Measurements from ENCODE around the gene QSOX2.
A peak's percentile ranks its signal among the peaks of the same experiment; 100 is the strongest.

The QSOX2 gene

GRCh38 chr9:136246849-136247550 lies 1.4 kb upstream of the QSOX2 start:
- Histone ChIP-seq H3K9ac (ENCODE audit: low read length) (no peak overlapping the region), H3K4me1 (ENCODE audit: insufficient read depth, low read length, severe bottlenecking) (peaks cover 35% of the 10 kb centered on the region)

GRCh38 chr9:136244969-136245218 lies 718 bp downstream of the QSOX2 start:
- peak overlapping the region; percentile 74 for H3K9ac ChIP-seq (ENCODE audit: low read length)
- peaks cover 9% of the 10 kb centered on the region; the same call in 1 of the 2 replicates for H3F3A ChIP-seq (ENCODE audit: insufficient read depth, low read length)
- peaks cover 56% of the 10 kb centered on the region for H3K4me1 ChIP-seq (ENCODE audit: insufficient read depth, low read length, severe bottlenecking)
- H3K4me2 ChIP-seq (ENCODE audit: low read length), result peak overlapping the region; percentile 84
- H3K27ac ChIP-seq (ENCODE audit: low read depth, low read length, poor library complexity, severe bottlenecking), result peak overlapping the region; percentile 89
- peaks cover 24% of the 10 kb centered on the region for H3K36me3 ChIP-seq (ENCODE audit: insufficient read depth, low read length)
- no peaks in the 10 kb centered on the region for H3K9me2 ChIP-seq (ENCODE audit: low read depth, low read length)
- no peak overlapping the region for H2AFZ ChIP-seq (ENCODE audit: low read length)
- H3K9me3 ChIP-seq (ENCODE audit: low read length), result no peaks in the 10 kb centered on the region
- no peaks in the 10 kb centered on the region for H4K20me1 ChIP-seq (ENCODE audit: insufficient read depth, low read length)
- H3K27me3 ChIP-seq (ENCODE audit: insufficient read depth, low read length), result peaks cover 8% of the 10 kb centered on the region
- H3K4me3 ChIP-seq (ENCODE audit: low read depth, low read length, poor library complexity, severe bottlenecking), result peak overlapping the region; percentile 78
- H3K79me2 ChIP-seq (ENCODE audit: insufficient read depth, low read length), result peaks cover 30% of the 10 kb centered on the region
- TF ChIP-seq EZH2 (IDR thresholded peaks at IDR 0.05; ENCODE audit: borderline replicate concordance, low read length) (no peak), CTCF (IDR thresholded peaks at IDR 0.05; ENCODE audit: low read length) (no peak)

More at GRCh38 chr9:136246849-136247550, 1.4 kb upstream of the QSOX2 start:
- no peaks in the 10 kb centered on the region for H3K9me3 ChIP-seq (ENCODE audit: low read length)
- peaks cover 21% of the 10 kb centered on the region for H3K79me2 ChIP-seq (ENCODE audit: insufficient read depth, low read length)
- peaks cover 19% of the 10 kb centered on the region for H3K27me3 ChIP-seq (ENCODE audit: insufficient read depth, low read length)
- no peaks in the 10 kb centered on the region for H4K20me1 ChIP-seq (ENCODE audit: insufficient read depth, low read length)
- no peak overlapping the region for H3K4me3 ChIP-seq (ENCODE audit: low read depth, low read length, poor library complexity, severe bottlenecking)
- H3F3A ChIP-seq (ENCODE audit: insufficient read depth, low read length), result peaks cover 9% of the 10 kb centered on the region; the same call in 1 of the 2 replicates
- peaks cover 13% of the 10 kb centered on the region for H3K36me3 ChIP-seq (ENCODE audit: insufficient read depth, low read length)
- no peaks in the 10 kb centered on the region for H3K9me2 ChIP-seq (ENCODE audit: low read depth, low read length)
- H2AFZ ChIP-seq (ENCODE audit: low read length), result no peak overlapping the region
- no peak overlapping the region for H3K27ac ChIP-seq (ENCODE audit: low read depth, low read length, poor library complexity, severe bottlenecking)
- H3K4me2 ChIP-seq (ENCODE audit: low read length), result no peak overlapping the region
- TF ChIP-seq CTCF (IDR thresholded peaks at IDR 0.05; ENCODE audit: low read length), result no peak
- no peak for TF ChIP-seq EZH2 (IDR thresholded peaks at IDR 0.05; ENCODE audit: borderline replicate concordance, low read length)

GRCh38 chr9:136244122-136244968 lies 1.3 kb downstream of the QSOX2 start:
- Histone ChIP-seq H3K9me3 (ENCODE audit: low read length) (no peaks in the 10 kb centered on the region), H3K27me3 (ENCODE audit: insufficient read depth, low read length) (peaks cover 5% of the 10 kb centered on the region), H3K4me3 (ENCODE audit: low read depth, low read length, poor library complexity, severe bottlenecking) (peak overlapping the region; percentile 78), H3K9me2 (ENCODE audit: low read depth, low read length) (no peaks in the 10 kb centered on the region), H3K27ac (ENCODE audit: low read depth, low read length, poor library complexity, severe bottlenecking) (peak overlapping the region; percentile 89), H3K9ac (ENCODE audit: low read length) (peak overlapping the region; percentile 74), H3K4me2 (ENCODE audit: low read length) (peak overlapping the region; percentile 84), H3K4me1 (ENCODE audit: insufficient read depth, low read length, severe bottlenecking) (peaks cover 62% of the 10 kb centered on the region), H4K20me1 (ENCODE audit: insufficient read depth, low read length) (no peaks in the 10 kb centered on the region), H2AFZ (ENCODE audit: low read length) (no peak overlapping the region), H3F3A (ENCODE audit: insufficient read depth, low read length) (peaks cover 9% of the 10 kb centered on the region; the same call in 1 of the 2 replicates), H3K79me2 (ENCODE audit: insufficient read depth, low read length) (peaks cover 34% of the 10 kb centered on the region), H3K36me3 (ENCODE audit: insufficient read depth, low read length) (peaks cover 24% of the 10 kb centered on the region)
- TF ChIP-seq EZH2 (IDR thresholded peaks at IDR 0.05; ENCODE audit: borderline replicate concordance, low read length) (no peak), CTCF (IDR thresholded peaks at IDR 0.05; ENCODE audit: low read length) (no peak)
